OCI-LY1 (cell line): ENCODE data around the gene HERC5.

Source experiments
- H2AFZ ChIP-seq: fragments of 200-600 bp; sonication (generic), shearing (Covaris generic); 2 replicates; pipeline ENCODE4 v1.6.0; 2014; ENCODE audit warnings: antibody characterized with exemption, mild to moderate bottlenecking, low read length
- H3F3A ChIP-seq: fragments of 200-600 bp; sonication (generic), shearing (Covaris generic); 2 replicates; pipeline ENCODE4 v1.6.0; 2014; ENCODE audit warnings: mild to moderate bottlenecking, antibody characterized with exemption, low read length, moderate library complexity; ENCODE audit not compliant: insufficient read depth
- H3K27ac ChIP-seq: fragments of 200-600 bp; sonication (generic); 2 replicates; pipeline ENCODE4 v1.5.1; 2014; ENCODE audit warnings: low read length, mixed run types, mild to moderate bottlenecking, low read depth; ENCODE audit not compliant: poor library complexity, severe bottlenecking
- H3K27me3 ChIP-seq: fragments of 200-600 bp; sonication (generic); 2 replicates; pipeline ENCODE4 v1.6.0; 2014; ENCODE audit warnings: antibody characterized with exemption, mild to moderate bottlenecking, low read length, moderate library complexity; ENCODE audit not compliant: insufficient read depth
- H3K36me3 ChIP-seq: fragments of 200-600 bp; sonication (generic); 2 replicates; pipeline ENCODE4 v1.6.1; 2014; ENCODE audit warnings: mild to moderate bottlenecking, antibody characterized with exemption, low read length, moderate library complexity, mixed read lengths; ENCODE audit not compliant: insufficient read depth
- H3K4me1 ChIP-seq: fragments of 200-600 bp; sonication (generic); 2 replicates; pipeline ENCODE4 v1.5.1; 2014; ENCODE audit warnings: mild to moderate bottlenecking, low read length, moderate library complexity; ENCODE audit not compliant: insufficient read depth, severe bottlenecking
- H3K4me2 ChIP-seq: fragments of 200-600 bp; sonication (generic), shearing (Covaris generic); 2 replicates; pipeline ENCODE4 v1.6.1; 2014; ENCODE audit warnings: low read length
- H3K4me3 ChIP-seq: fragments of 200-600 bp; sonication (generic); 2 replicates; pipeline ENCODE4 v1.5.1; 2014; ENCODE audit warnings: low read length, low read depth, mild to moderate bottlenecking, mixed read lengths; ENCODE audit not compliant: poor library complexity, severe bottlenecking
- H3K79me2 ChIP-seq: fragments of 200-600 bp; shearing (Covaris generic); 2 replicates; pipeline ENCODE4 v1.6.1; 2016; ENCODE audit warnings: mixed run types, low read length, mixed read lengths; ENCODE audit not compliant: insufficient read depth
- H3K9ac ChIP-seq: fragments of 200-600 bp; sonication (generic), shearing (Covaris generic); 2 replicates; pipeline ENCODE4 v1.6.1; 2014; ENCODE audit warnings: mild to moderate bottlenecking, low read length, mixed read lengths
- H3K9me2 ChIP-seq: fragments of 200-600 bp; sonication (generic), shearing (Covaris generic); 2 replicates; pipeline ENCODE4 v1.6.1; 2014; ENCODE audit warnings: low read depth, mild to moderate bottlenecking, low read length, mixed read lengths
- H3K9me3 ChIP-seq: fragments of 200-600 bp; shearing (Covaris generic); 2 replicates; pipeline ENCODE4 v1.6.1; 2014; ENCODE audit warnings: low read length, mixed read lengths
- H4K20me1 ChIP-seq: fragments of 200-600 bp; sonication (generic), shearing (Covaris generic); 2 replicates; pipeline ENCODE4 v1.6.0; 2016; ENCODE audit warnings: mild to moderate bottlenecking, low read length; ENCODE audit not compliant: insufficient read depth
- CTCF ChIP-seq: fragments of 200-600 bp; sonication (generic), shearing (Covaris generic); IDR thresholded peaks from 2 replicates; pipeline ENCODE4 v1.5.1; 2017; ENCODE audit warnings: mild to moderate bottlenecking, antibody characterized with exemption, low read length, moderate library complexity, mixed read lengths
- EZH2 ChIP-seq: fragments of 200-600 bp; sonication (generic), shearing (Covaris generic); IDR thresholded peaks from 2 replicates; pipeline ENCODE4 v1.8.0; 2017; ENCODE audit warnings: borderline replicate concordance, mixed run types, mild to moderate bottlenecking, antibody characterized with exemption, low read length, moderate library complexity, mixed read lengths

The HERC5 gene

GRCh38 chr4:88420844-88421243 is 36.1 kb upstream of the HERC5 start:
- Histone ChIP-seq H3K4me1 (no peaks in the 10 kb centered on the region), H3K9me3 (no peaks in the 10 kb centered on the region), H3K4me3 (no peak overlapping the region), H3F3A (no peaks in the 10 kb centered on the region), H2AFZ (no peak overlapping the region), H3K4me2 (no peak overlapping the region), H3K9me2 (no peaks in the 10 kb centered on the region), H3K9ac (no peak overlapping the region), H3K27ac (no peak overlapping the region), H3K79me2 (no peaks in the 10 kb centered on the region), H3K36me3 (no peaks in the 10 kb centered on the region), H4K20me1 (no peaks in the 10 kb centered on the region), H3K27me3 (no peaks in the 10 kb centered on the region)
- TF ChIP-seq EZH2 (no peak), CTCF (no peak)

GRCh38 chr4:88422403-88422802 is 34.5 kb upstream of the HERC5 start:
- H2AFZ ChIP-seq, result no peak overlapping the region; the same call in 1 of the 2 replicates
- no peaks in the 10 kb centered on the region for H3F3A ChIP-seq
- no peaks in the 10 kb centered on the region for H4K20me1 ChIP-seq
- H3K27ac ChIP-seq, result no peak overlapping the region
- no peaks in the 10 kb centered on the region for H3K36me3 ChIP-seq
- H3K4me3 ChIP-seq, result no peak overlapping the region
- H3K9me2 ChIP-seq, result no peaks in the 10 kb centered on the region
- no peaks in the 10 kb centered on the region for H3K79me2 ChIP-seq
- no peaks in the 10 kb centered on the region for H3K27me3 ChIP-seq
- no peak for TF ChIP-seq CTCF
- no peak for TF ChIP-seq EZH2
- H3K9me3 ChIP-seq, result no peaks in the 10 kb centered on the region
- H3K4me2 ChIP-seq, result no peak overlapping the region
- H3K9ac ChIP-seq, result no peak overlapping the region
- no peaks in the 10 kb centered on the region for H3K4me1 ChIP-seq

- Histone ChIP-seq H3K9me3 (no peaks in the 10 kb centered on the region), H3K79me2 (no peaks in the 10 kb centered on the region), H3K36me3 (no peaks in the 10 kb centered on the region), H3F3A (no peaks in the 10 kb centered on the region), H4K20me1 (no peaks in the 10 kb centered on the region), H3K27ac (no peak overlapping the region), H3K27me3 (no peaks in the 10 kb centered on the region), H3K4me2 (no peak overlapping the region), H2AFZ (no peak overlapping the region), H3K4me1 (no peaks in the 10 kb centered on the region), H3K9me2 (no peaks in the 10 kb centered on the region), H3K4me3 (no peak overlapping the region), H3K9ac (no peak overlapping the region)
- TF ChIP-seq CTCF, result no peak
Measured at GRCh38 chr4:88429401-88429800, 27.5 kb upstream of the HERC5 start.
